Left colon (tissue), 2 donors: Measurements from ENCODE around the gene EPB41L5. TPM values are rescaled to one million over a fixed set of nuclear protein-coding genes. Genes with fewer than 3 reads are reported as not detected.
"Not testable (repeated sequence)": the region's sequence is repeated elsewhere in the genome, so short reads cannot be mapped to it uniquely, and the experiment has no call there.

Experiments
- ATAC-seq: fragments of 200-7000 bp; cut with Tn5 transposase; one replicate; pipeline ENCODE4 v1.9.1; 2020; ENCODE audit warnings: mild to moderate bottlenecking, moderate library complexity
- DNase-seq, 2 donors: peaks; one replicate each; pipeline ENCODE4 v3.0.0-alpha.2; 2020
- intact Hi-C, 2 donors: fragments of 100-400 bp; cut with DNase I in 1 of 2; cut with micrococcal nuclease in 1 of 2; formaldehyde crosslinking; loops; one replicate each; pipeline versions ENCODE4 v1.11.2 to v1.14.0; 2022; cut with DNase I, micrococcal nuclease
- total RNA-seq, 2 donors: library from RNA; stranded (reverse); fragmentation: NEBNext Ultra II Directional; extraction: Animal tissue kit (Norgen Biotek cat#: 25700); gene quantifications; one replicate each; pipeline ENCODE4 v1.2.1, GENCODE V29; 2021
- donor health status: DM: no; HTN: no; CAD: no.
- donor health status: DM: yes; HTN: yes; CAD: no.

The EPB41L5 gene
- total RNA-seq, 2 donors from 2014 or later: 30.3 to 30.8 TPM

- intact Hi-C loops: no loop called here
- no peak for ATAC-seq
- no peak for DNase-seq
Measured at GRCh38 chr2:120026890-120027289, 14.0 kb downstream of the EPB41L5 start.

- DNase-seq: no peak
- ATAC-seq: no peak
- intact Hi-C loops: no loop called here
Measured at GRCh38 chr2:120028795-120029194, 15.9 kb downstream of the EPB41L5 start.

GRCh38 chr2:120029672-120030640 is 17.1 kb downstream of the EPB41L5 start:
- intact Hi-C loops: no loop called here
- no peak for ATAC-seq
- no peak for DNase-seq

- ATAC-seq (no peak), DNase-seq (no peak)
- intact Hi-C loops: no loop called here
Measured at GRCh38 chr2:120032297-120032696, 19.4 kb downstream of the EPB41L5 start.

GRCh38 chr2:120034027-120034426 is 21.1 kb downstream of the EPB41L5 start:
- intact Hi-C loops: no loop called here
- ATAC-seq (no peak), DNase-seq (no peak)

GRCh38 chr2:120034621-120035020 is 21.7 kb downstream of the EPB41L5 start:
- ATAC-seq (no peak), DNase-seq (no peak)
- intact Hi-C loops: no loop called here

GRCh38 chr2:120036145-120036544 is 23.3 kb downstream of the EPB41L5 start:
- DNase-seq (no peak), ATAC-seq (no peak)
- intact Hi-C loops: no loop called here

- ATAC-seq (no peak), DNase-seq (no peak)
- intact Hi-C loops: no loop called here
Measured at GRCh38 chr2:120037995-120038541, 25.2 kb downstream of the EPB41L5 start.

GRCh38 chr2:120042359-120042758 is 29.5 kb downstream of the EPB41L5 start:
- intact Hi-C loops: no loop called here
- DNase-seq (no peak), ATAC-seq (no peak)

GRCh38 chr2:120044336-120044735 is 31.5 kb downstream of the EPB41L5 start:
- ATAC-seq: no peak
- intact Hi-C loops: no loop called here

GRCh38 chr2:120045775-120046174 is 32.9 kb downstream of the EPB41L5 start:
- ATAC-seq, DNase-seq, intact Hi-C loops: not testable (repeated sequence)

More at GRCh38 chr2:120044336-120044735, 31.5 kb downstream of the EPB41L5 start:
- DNase-seq: no peak

- intact Hi-C loops, DNase-seq, ATAC-seq: not testable (repeated sequence)
Measured at GRCh38 chr2:120046252-120046651, 33.4 kb downstream of the EPB41L5 start.

- ATAC-seq (no peak), DNase-seq (no peak)
- intact Hi-C loops: no loop called here
Measured at GRCh38 chr2:120052597-120052996, 39.7 kb downstream of the EPB41L5 start.

GRCh38 chr2:120053891-120054290 is 41.0 kb downstream of the EPB41L5 start:
- DNase-seq: no peak
- no peak for ATAC-seq
- intact Hi-C loops: no loop called here

- intact Hi-C loops: no loop called here
- ATAC-seq: no peak
- no peak for DNase-seq
Measured at GRCh38 chr2:120059483-120059882, 46.6 kb downstream of the EPB41L5 start.

- intact Hi-C loops: no loop called here
- ATAC-seq (peak; percentile 80), DNase-seq (no peak)
Measured at GRCh38 chr2:120060088-120060623, 47.3 kb downstream of the EPB41L5 start.

- intact Hi-C loops: no loop called here
Measured at GRCh38 chr2:120064664-120065063, 51.8 kb downstream of the EPB41L5 start.

GRCh38 chr2:120066800-120067547 is 54.1 kb downstream of the EPB41L5 start:
- intact Hi-C loops: no loop called here
- ATAC-seq: peak; percentile 98
- DNase-seq: no peak

More at GRCh38 chr2:120064664-120065063, 51.8 kb downstream of the EPB41L5 start:
- ATAC-seq (no peak), DNase-seq (no peak)

GRCh38 chr2:120068040-120068658 is 55.3 kb downstream of the EPB41L5 start:
- intact Hi-C loops, DNase-seq, ATAC-seq: not testable (repeated sequence)
